ENCODE results near the gene HUS1. TPM values are rescaled to one million over a fixed set of nuclear protein-coding genes. Genes with fewer than 3 reads are reported as not detected.

The HUS1 gene
- total RNA-seq, 2 donors from 2014 or later = 65.5 to 80.6 TPM

- ATAC-seq (ENCODE audit: insufficient number of reproducible peaks, low FRiP score, low read depth) (no peak), DNase-seq (ENCODE audit: low spot score) (no peak)
- Histone ChIP-seq H3K27me3 (replicated peaks; ENCODE audit: insufficient read depth) (no peaks in the 10 kb centered on the region), H3K9me3 (no peaks in the 10 kb centered on the region), H3K36me3 (no peaks in the 10 kb centered on the region), H3K4me1 (ENCODE audit: control insufficient read depth in 1 of 2, low read depth in 2 of 2) (no peaks in the 10 kb centered on the region), H3K4me3 (no peak overlapping the region), H3K27ac (no peak overlapping the region)
- TF ChIP-seq CTCF (IDR thresholded peaks at IDR 0.05) = no peak
These were observed 63.8 kb downstream of the HUS1 start for GRCh38 chr7:47915616-47915976.

DNA sequence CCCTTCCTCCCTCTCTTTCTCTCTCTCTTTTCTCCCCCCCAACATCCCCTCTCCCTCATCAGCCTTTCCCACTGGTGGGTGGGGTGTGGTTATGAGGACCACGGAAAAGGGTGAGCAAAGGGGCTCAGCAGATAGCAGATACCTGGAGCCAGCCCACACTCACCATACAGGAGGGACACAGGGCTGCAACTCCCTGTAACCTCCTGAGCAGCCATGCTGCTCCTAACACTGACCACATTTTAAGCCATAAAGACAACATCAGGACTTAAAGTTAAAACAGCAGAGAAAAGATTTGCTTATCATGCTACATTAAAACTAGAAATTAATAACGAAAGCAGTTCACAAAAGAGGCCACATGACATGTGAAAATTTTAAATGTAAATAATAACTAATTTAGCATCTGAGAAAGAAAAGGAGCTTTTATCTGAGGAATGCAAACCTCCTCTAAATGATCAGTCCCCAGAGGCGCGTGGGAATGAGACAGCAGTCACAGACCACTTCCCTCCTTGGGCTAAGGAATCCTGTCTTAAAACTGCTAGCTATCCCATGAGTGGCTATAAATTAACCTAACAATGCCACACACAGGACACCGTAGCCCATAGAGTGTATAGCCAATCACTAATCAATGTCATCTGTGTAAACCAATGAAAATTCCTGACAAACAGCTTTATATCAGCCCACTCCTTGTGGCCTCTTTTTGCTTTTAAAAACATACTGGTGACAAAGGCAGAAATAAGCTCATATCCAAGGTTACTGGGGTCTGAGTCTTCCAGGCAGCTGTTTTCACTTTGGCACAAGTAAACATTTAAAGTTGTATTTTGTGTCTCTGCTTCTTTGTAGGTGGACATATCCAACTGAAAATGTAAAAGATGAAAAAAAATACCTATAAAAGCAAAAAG lies 64.4 kb downstream of the HUS1 start:
- ATAC-seq (ENCODE audit: insufficient number of reproducible peaks, low FRiP score, low read depth) = no peak
- no peak for TF ChIP-seq CTCF (IDR thresholded peaks at IDR 0.05)

More for the DNA sequence above, 64.4 kb downstream of the HUS1 start:
- H3K36me3 ChIP-seq = no peaks in the 10 kb centered on the region
- no peaks in the 10 kb centered on the region for H3K9me3 ChIP-seq
- H3K27me3 ChIP-seq (replicated peaks; ENCODE audit: insufficient read depth) = no peaks in the 10 kb centered on the region
- no peak for DNase-seq (ENCODE audit: low spot score)
- no peak overlapping the region for H3K27ac ChIP-seq
- no peak overlapping the region for H3K4me3 ChIP-seq
- H3K4me1 ChIP-seq (ENCODE audit: control insufficient read depth in 1 of 2, low read depth in 2 of 2) = no peaks in the 10 kb centered on the region

Other genes with a start within 250 kb of the HUS1 start
- under 1 TPM; 0.14 to 0.85 TPM for gene PKD1L1, start 31.1 kb downstream of the HUS1 start, total RNA-seq
- gene SUN3, start 49.5 kb upstream of the HUS1 start, total RNA-seq = not detected
- not detected for gene C7orf57, start 55.9 kb upstream of the HUS1 start, total RNA-seq
- gene UPP1, start 109.7 kb upstream of the HUS1 start, total RNA-seq = 10 to 100 TPM; 18.0 to 66.1 TPM
- not detected for gene ABCA13, start 191.8 kb upstream of the HUS1 start, total RNA-seq

Measured in thoracic aorta (tissue), 2 donors.